K562 (cell line): ENCODE results near the gene GGPS1. TPM values are rescaled to one million over a fixed set of nuclear protein-coding genes. Genes with fewer than 3 reads are reported as not detected.

Experiments used
- ASH1L ChIP-seq: fragments of 450-650 bp; IDR thresholded peaks from 2 replicates; pipeline ENCODE4 v1.6.1; 2018; ENCODE audit warnings: borderline replicate concordance, mild to moderate bottlenecking, low read depth; ENCODE audit not compliant: partially characterized antibody
- FOXJ3 ChIP-seq: sonication (generic); formaldehyde crosslinking; IDR thresholded peaks from 2 replicates; pipeline ENCODE4 v1.4.0; 2020; ENCODE audit warnings: mild to moderate bottlenecking, missing genetic modification reagents
- HDAC6 ChIP-seq: IDR thresholded peaks from 2 replicates; pipeline ENCODE4 v1.6.1; 2012; ENCODE audit warnings: low read depth, mild to moderate bottlenecking, control low read depth, inconsistent platforms, low read length, moderate library complexity
- RAD51 ChIP-seq: fragments of 450-650 bp; IDR thresholded peaks from 2 replicates; pipeline ENCODE4 v1.7.1; 2016; ENCODE audit warnings: low read depth, mild to moderate bottlenecking, borderline replicate concordance
- RBM39 ChIP-seq: fragments of 200-400 bp; formaldehyde crosslinking; optimal IDR thresholded peaks from 2 replicates; pipeline ENCODE3; 2018; ENCODE audit warnings: low read depth, low read length
- TAF1 ChIP-seq: IDR thresholded peaks from 2 replicates; pipeline ENCODE4 v1.6.1; 2011; ENCODE audit warnings: mild to moderate bottlenecking, low read length, moderate library complexity; ENCODE audit not compliant: insufficient read depth, control insufficient read depth, severe bottlenecking; ENCODE audit errors: extremely low read depth
- ZBTB11 ChIP-seq, 3 experiments: fragments of 200-800 bp in 1 of 3; fragments of 250-450 bp in 1 of 3; fragments of 450-650 bp in 1 of 3; sonication (Bioruptor Pico) in 1 of 3; sonication (Bioruptor generic) in 1 of 3; formaldehyde crosslinking in 1 of 3; IDR thresholded peaks; 2 replicates each; pipeline versions ENCODE4 v1.6.1 to v1.8.0; 2016 to 2022; ENCODE audit warnings: mild to moderate bottlenecking in 2 of 3, missing genetic modification characterization in 2 of 3, missing compliant biosample characterization in 1 of 3, moderate library complexity in 1 of 3
- ZBTB8A ChIP-seq: fragments of 450-650 bp; IDR thresholded peaks from 2 replicates; pipeline ENCODE4 v1.6.1; 2018; ENCODE audit warnings: mild to moderate bottlenecking, moderate library complexity; ENCODE audit not compliant: partially characterized antibody
- polyA plus RNA-seq, 8 experiments: library from polyadenylated mRNA; depleted of rRNA in 4 of 8; stranded (reverse) in 5 of 8; unstranded in 3 of 8; fragments of >200 nt; fragmentation: Nextera tagmentation in 2 of 8; fragmentation: Illumina TruSeq in 1 of 8; extraction: Ambion mirVana in 2 of 8; extraction: Trizol in 1 of 8; gene quantifications; 2 replicates each; pipeline versions ENCODE4 v1.2.1 to v1.2.3, GENCODE V29; 2011 to 2014; ENCODE audit warnings: inconsistent platforms in 1 of 8, missing spikeins in 1 of 8
- total RNA-seq, 7 experiments: library from RNA; depleted of rRNA in 6 of 7; stranded (reverse); fragments of >200 nt in 6 of 7; fragmentation: Illumina TruSeq in 2 of 7; extraction: Trizol in 2 of 7; gene quantifications; 2 replicates each; pipeline versions ENCODE4 v1.2.1 to v1.2.3, GENCODE V29; 2011 to 2021; ENCODE audit warnings: low replicate concordance in 1 of 7

Gene GGPS1
- total and polyA plus RNA-seq, 9 of the 15 experiments (the other 6 are each of a cell fraction or from before 2014, with no cell fraction given): 18.8 to 104 (median 56.3) TPM

- TF ChIP-seq HDAC6: no peak
- no peak for TF ChIP-seq RBM39
- no peak for TF ChIP-seq TAF1
- TF ChIP-seq RAD51: no peak
- no peak for TF ChIP-seq ZBTB8A
- TF ChIP-seq ZBTB11 (CRISPR knock-in tag; IDR thresholded peaks at IDR 0.05): no peak
- no peak for TF ChIP-seq ASH1L
- no peak for TF ChIP-seq FOXJ3 (CRISPR knock-in tag)
Observed at GRCh38 chr1:235313262-235313661, 15.1 kb upstream of the GGPS1 start (continued).
